Measurements from ENCODE around the gene ZNF442. TPM values are rescaled to one million over a fixed set of nuclear protein-coding genes. Genes with fewer than 3 reads are reported as not detected.
"Not testable (repeated sequence)": the region's sequence is repeated elsewhere in the genome, so short reads cannot be mapped to it uniquely, and the experiment has no call there.

The ZNF442 gene
- total and polyA plus RNA-seq, 2 donors = 1.9 to 3.8 TPM

- Histone ChIP-seq H3K27ac (ENCODE audit: low read depth in 1 of 2, low read length in 1 of 2) (no peak overlapping the region), H3K36me3 (ENCODE audit: control insufficient read depth in 2 of 2, insufficient read depth in 2 of 2, low read length in 1 of 2) (no peaks in the 10 kb centered on the region), H3K4me3 (ENCODE audit: low read length in 2 of 2) (no peak overlapping the region), H3K27me3 (ENCODE audit: control insufficient read depth in 2 of 2, insufficient read depth in 1 of 2, low read length in 1 of 2) (no peaks in the 10 kb centered on the region), H3K9me3 (ENCODE audit: control insufficient read depth in 2 of 2, insufficient read depth in 1 of 2, low read length in 1 of 2) (peaks cover 0 to 10% of the 10 kb centered on the region in 2 donors), H3K4me1 (ENCODE audit: control insufficient read depth in 2 of 2, insufficient read depth in 2 of 2, low read length in 2 of 2) (no peaks in the 10 kb centered on the region)
- WGBS = 94% methylated on average over 5 of the region's 5 CpGs
- DNase-seq (ENCODE audit: low read depth in 6 of 9, low spot score in 9 of 9) = no peak
These were observed 14.4 kb upstream of the ZNF442 start for GRCh38 chr19:12379732-12380443.

- Histone ChIP-seq H3K4me3 (ENCODE audit: low read length in 2 of 2) (no peak overlapping the region), H3K4me1 (ENCODE audit: control insufficient read depth in 2 of 2, insufficient read depth in 2 of 2, low read length in 2 of 2) (no peaks in the 10 kb centered on the region), H3K9me3 (ENCODE audit: control insufficient read depth in 2 of 2, insufficient read depth in 1 of 2, low read length in 1 of 2) (peaks cover 0 to 10% of the 10 kb centered on the region in 2 donors), H3K27ac (ENCODE audit: low read depth in 1 of 2, low read length in 1 of 2) (no peak overlapping the region), H3K36me3 (ENCODE audit: control insufficient read depth in 2 of 2, insufficient read depth in 2 of 2, low read length in 1 of 2) (no peaks in the 10 kb centered on the region), H3K27me3 (ENCODE audit: control insufficient read depth in 2 of 2, insufficient read depth in 1 of 2, low read length in 1 of 2) (no peaks in the 10 kb centered on the region)
- WGBS = 90% methylated on average over 1 of the region's 1 CpG
- no peak for DNase-seq (ENCODE audit: low read depth in 6 of 9, low spot score in 9 of 9)
These were observed 8.5 kb upstream of the ZNF442 start for GRCh38 chr19:12374026-12374425.

- peak in 6 of 9 donors; percentile 3 to 24 (median 6) for DNase-seq (ENCODE audit: low read depth in 6 of 9, low spot score in 9 of 9)
- peaks cover 2 to 13% of the 10 kb centered on the region in 2 donors for H3K4me1 ChIP-seq (ENCODE audit: control insufficient read depth in 2 of 2, insufficient read depth in 2 of 2, low read length in 2 of 2)
- 11% methylated on average over 28 of the region's 28 CpGs for WGBS
- peak overlapping the region in 1 of 2 donors; percentile 60 for H3K27ac ChIP-seq (ENCODE audit: low read depth in 1 of 2, low read length in 1 of 2)
- peaks cover 0 to 9% of the 10 kb centered on the region in 2 donors for H3K27me3 ChIP-seq (ENCODE audit: control insufficient read depth in 2 of 2, insufficient read depth in 1 of 2, low read length in 1 of 2)
- peaks cover 0 to 8% of the 10 kb centered on the region in 2 donors for H3K9me3 ChIP-seq (ENCODE audit: control insufficient read depth in 2 of 2, insufficient read depth in 1 of 2, low read length in 1 of 2)
- no peaks in the 10 kb centered on the region for H3K36me3 ChIP-seq (ENCODE audit: control insufficient read depth in 2 of 2, insufficient read depth in 2 of 2, low read length in 1 of 2)
- peak overlapping the region; percentile 71 to 74 for H3K4me3 ChIP-seq (ENCODE audit: low read length in 2 of 2)
These were observed 870 bp downstream of the ZNF442 start for GRCh38 chr19:12364391-12365235.

- H3K4me1 ChIP-seq (ENCODE audit: control insufficient read depth in 2 of 2, insufficient read depth in 2 of 2, low read length in 2 of 2) = peaks cover 2 to 13% of the 10 kb centered on the region in 2 donors
- WGBS = 97% methylated on average over 30 of the region's 30 CpGs
- H3K27ac ChIP-seq (ENCODE audit: low read depth in 1 of 2, low read length in 1 of 2); DNase-seq (ENCODE audit: low read depth in 6 of 9, low spot score in 9 of 9); H3K9me3 ChIP-seq (ENCODE audit: control insufficient read depth in 2 of 2, insufficient read depth in 1 of 2, low read length in 1 of 2); H3K4me3 ChIP-seq (ENCODE audit: low read length in 2 of 2); H3K36me3 ChIP-seq (ENCODE audit: control insufficient read depth in 2 of 2, insufficient read depth in 2 of 2, low read length in 1 of 2); H3K27me3 ChIP-seq (ENCODE audit: control insufficient read depth in 2 of 2, insufficient read depth in 1 of 2, low read length in 1 of 2): not testable (repeated sequence)
These were observed 3.2 kb downstream of the ZNF442 start for GRCh38 chr19:12362236-12362635.

- H3K9me3 ChIP-seq (ENCODE audit: control insufficient read depth in 2 of 2, insufficient read depth in 1 of 2, low read length in 1 of 2) = peaks cover 0 to 30% of the 10 kb centered on the region in 2 donors
- H3K4me1 ChIP-seq (ENCODE audit: control insufficient read depth in 2 of 2, insufficient read depth in 2 of 2, low read length in 2 of 2) = no peaks in the 10 kb centered on the region
- no peak overlapping the region for H3K27ac ChIP-seq (ENCODE audit: low read depth in 1 of 2, low read length in 1 of 2)
- no peak for DNase-seq (ENCODE audit: low read depth in 6 of 9, low spot score in 9 of 9)
- H3K27me3 ChIP-seq (ENCODE audit: control insufficient read depth in 2 of 2, insufficient read depth in 1 of 2, low read length in 1 of 2) = no peaks in the 10 kb centered on the region
- 93% methylated on average over 4 of the region's 4 CpGs for WGBS
- no peak overlapping the region for H3K4me3 ChIP-seq (ENCODE audit: low read length in 2 of 2)
- peaks cover 5 to 8% of the 10 kb centered on the region in 2 donors for H3K36me3 ChIP-seq (ENCODE audit: control insufficient read depth in 2 of 2, insufficient read depth in 2 of 2, low read length in 1 of 2)
These were observed 12.1 kb downstream of the ZNF442 start for GRCh38 chr19:12353375-12353774.

- Histone ChIP-seq H3K9me3 (ENCODE audit: control insufficient read depth in 2 of 2, insufficient read depth in 1 of 2, low read length in 1 of 2) (peaks cover 0 to 26% of the 10 kb centered on the region in 2 donors), H3K27me3 (ENCODE audit: control insufficient read depth in 2 of 2, insufficient read depth in 1 of 2, low read length in 1 of 2) (no peaks in the 10 kb centered on the region), H3K4me1 (ENCODE audit: control insufficient read depth in 2 of 2, insufficient read depth in 2 of 2, low read length in 2 of 2) (no peaks in the 10 kb centered on the region), H3K36me3 (ENCODE audit: control insufficient read depth in 2 of 2, insufficient read depth in 2 of 2, low read length in 1 of 2) (peaks cover 5 to 8% of the 10 kb centered on the region in 2 donors), H3K27ac (ENCODE audit: low read depth in 1 of 2, low read length in 1 of 2) (no peak overlapping the region), H3K4me3 (ENCODE audit: low read length in 2 of 2) (no peak overlapping the region)
- WGBS = 96% methylated on average over 5 of the region's 5 CpGs
- DNase-seq (ENCODE audit: low read depth in 6 of 9, low spot score in 9 of 9) = no peak
These were observed 14.6 kb downstream of the ZNF442 start for GRCh38 chr19:12350890-12351197.

GRCh38 chr19:12350185-12350889 is 15.1 kb downstream of the ZNF442 start:
- Histone ChIP-seq H3K4me3 (ENCODE audit: low read length in 2 of 2) (no peak overlapping the region), H3K36me3 (ENCODE audit: control insufficient read depth in 2 of 2, insufficient read depth in 2 of 2, low read length in 1 of 2) (peaks cover 5 to 8% of the 10 kb centered on the region in 2 donors), H3K4me1 (ENCODE audit: control insufficient read depth in 2 of 2, insufficient read depth in 2 of 2, low read length in 2 of 2) (no peaks in the 10 kb centered on the region), H3K27ac (ENCODE audit: low read depth in 1 of 2, low read length in 1 of 2) (no peak overlapping the region), H3K27me3 (ENCODE audit: control insufficient read depth in 2 of 2, insufficient read depth in 1 of 2, low read length in 1 of 2) (no peaks in the 10 kb centered on the region), H3K9me3 (ENCODE audit: control insufficient read depth in 2 of 2, insufficient read depth in 1 of 2, low read length in 1 of 2) (peaks cover 0 to 23% of the 10 kb centered on the region in 2 donors)
- WGBS = 97% methylated on average over 8 of the region's 8 CpGs
- DNase-seq (ENCODE audit: low read depth in 6 of 9, low spot score in 9 of 9) = no peak

- peaks cover 5 to 8% of the 10 kb centered on the region in 2 donors for H3K36me3 ChIP-seq (ENCODE audit: control insufficient read depth in 2 of 2, insufficient read depth in 2 of 2, low read length in 1 of 2)
- H3K4me3 ChIP-seq (ENCODE audit: low read length in 2 of 2) = no peak overlapping the region
- H3K4me1 ChIP-seq (ENCODE audit: control insufficient read depth in 2 of 2, insufficient read depth in 2 of 2, low read length in 2 of 2) = no peaks in the 10 kb centered on the region
- DNase-seq (ENCODE audit: low read depth in 6 of 9, low spot score in 9 of 9) = no peak
- no peaks in the 10 kb centered on the region for H3K27me3 ChIP-seq (ENCODE audit: control insufficient read depth in 2 of 2, insufficient read depth in 1 of 2, low read length in 1 of 2)
- peaks cover 0 to 12% of the 10 kb centered on the region in 2 donors for H3K9me3 ChIP-seq (ENCODE audit: control insufficient read depth in 2 of 2, insufficient read depth in 1 of 2, low read length in 1 of 2)
- H3K27ac ChIP-seq (ENCODE audit: low read depth in 1 of 2, low read length in 1 of 2) = no peak overlapping the region
- 79% methylated on average over 2 of the region's 2 CpGs for WGBS
These were observed 18.6 kb downstream of the ZNF442 start for GRCh38 chr19:12346896-12347295.

- H3K9me3 ChIP-seq (ENCODE audit: control insufficient read depth in 2 of 2, insufficient read depth in 1 of 2, low read length in 1 of 2) = peaks cover 0 to 11% of the 10 kb centered on the region in 2 donors
- no peaks in the 10 kb centered on the region for H3K4me1 ChIP-seq (ENCODE audit: control insufficient read depth in 2 of 2, insufficient read depth in 2 of 2, low read length in 2 of 2)
- no peak for DNase-seq (ENCODE audit: low read depth in 6 of 9, low spot score in 9 of 9)
- no peak overlapping the region for H3K27ac ChIP-seq (ENCODE audit: low read depth in 1 of 2, low read length in 1 of 2)
- H3K36me3 ChIP-seq (ENCODE audit: control insufficient read depth in 2 of 2, insufficient read depth in 2 of 2, low read length in 1 of 2) = peaks cover 0 to under 1% of the 10 kb centered on the region in 2 donors
- 99% methylated on average over 1 of the region's 1 CpG for WGBS
- H3K4me3 ChIP-seq (ENCODE audit: low read length in 2 of 2) = no peak overlapping the region
- no peaks in the 10 kb centered on the region for H3K27me3 ChIP-seq (ENCODE audit: control insufficient read depth in 2 of 2, insufficient read depth in 1 of 2, low read length in 1 of 2)
These were observed 20.3 kb downstream of the ZNF442 start for GRCh38 chr19:12345197-12345596.
